HG03025 (cell line): ENCODE data around the gene COPZ1.

Experiments used
- ATAC-seq: cut with Tn5 transposase; IDR thresholded peaks from one replicate; pipeline ENCODE4 v1.9.1; 2021; ENCODE audit warnings: mild to moderate bottlenecking, moderate library complexity; ENCODE audit not compliant: unreplicated experiment, low FRiP score

Gene COPZ1

GRCh38 chr12:54374562-54375258 lies 49.8 kb downstream of the COPZ1 start:
- no peak for ATAC-seq

GRCh38 chr12:54375259-54375579 lies 50.3 kb downstream of the COPZ1 start:
- no peak for ATAC-seq

DNA sequence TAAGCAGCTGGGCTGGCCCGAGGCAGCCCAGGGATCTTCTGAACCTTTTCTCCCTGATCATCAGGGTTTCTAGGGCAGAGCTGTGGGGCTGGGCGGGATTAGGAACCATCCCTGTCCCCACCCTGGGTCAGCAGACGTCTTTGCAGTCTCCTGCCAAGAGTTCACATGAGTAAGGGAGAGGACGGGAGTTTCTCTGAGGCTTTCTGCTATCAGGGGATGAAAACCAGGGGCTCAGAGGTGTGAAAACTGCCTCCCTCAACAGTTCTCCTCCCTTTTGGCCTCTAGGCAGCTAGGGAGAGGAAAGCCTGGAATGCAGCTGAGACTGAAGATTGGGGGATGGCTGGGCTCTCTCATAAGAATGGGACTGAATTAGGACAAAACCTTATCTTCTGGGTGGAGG lies 51.7 kb downstream of the COPZ1 start:
- no peak for ATAC-seq

GRCh38 chr12:54377007-54377406 lies 52.1 kb downstream of the COPZ1 start:
- ATAC-seq, result no peak

- no peak for ATAC-seq
These were observed 53.0 kb downstream of the COPZ1 start for GRCh38 chr12:54377797-54378515.

- ATAC-seq, result no peak
These were observed 54.0 kb downstream of the COPZ1 start for GRCh38 chr12:54378796-54379397.

DNA sequence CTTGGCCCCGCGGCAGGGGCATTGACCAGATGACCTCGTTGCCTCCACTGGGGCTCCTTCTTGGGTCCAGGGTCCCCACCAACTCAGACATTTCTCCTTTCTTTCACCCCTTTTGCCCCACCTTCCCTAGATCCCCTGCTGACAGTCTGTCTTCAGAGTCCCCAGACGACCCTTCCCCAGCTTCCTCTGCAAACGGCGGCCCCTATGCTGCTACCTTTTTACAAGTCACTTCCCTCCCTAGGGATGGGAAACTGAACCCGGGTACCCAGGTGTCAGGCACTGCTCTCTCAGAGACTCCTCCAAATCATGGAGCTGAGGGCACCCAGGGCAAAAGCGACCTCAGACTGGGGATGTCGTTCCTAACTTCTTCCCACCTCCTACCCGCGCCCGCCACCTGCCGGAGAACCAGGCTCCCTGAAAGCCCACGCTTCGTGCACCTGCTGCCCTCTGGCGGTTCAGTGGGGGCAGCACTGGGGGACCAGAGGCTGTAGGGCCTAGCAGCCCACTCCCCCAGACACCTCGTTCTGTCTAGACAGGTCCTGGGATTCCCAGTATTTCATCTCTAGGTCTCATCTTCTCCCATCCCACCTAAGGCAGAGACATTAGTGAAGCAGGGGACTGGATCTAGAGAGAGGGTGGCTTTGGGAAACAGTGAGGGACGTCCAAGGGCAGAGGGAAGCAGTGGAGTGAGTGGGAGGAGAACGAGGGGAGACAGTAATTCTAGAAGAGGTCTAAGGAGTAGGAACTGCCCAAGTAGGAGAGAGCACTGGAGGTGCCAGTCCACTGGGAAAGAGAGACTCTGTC lies 54.7 kb downstream of the COPZ1 start:
- no peak for ATAC-seq

- ATAC-seq, result no peak
These were observed 56.2 kb downstream of the COPZ1 start for GRCh38 chr12:54381136-54381535.

DNA sequence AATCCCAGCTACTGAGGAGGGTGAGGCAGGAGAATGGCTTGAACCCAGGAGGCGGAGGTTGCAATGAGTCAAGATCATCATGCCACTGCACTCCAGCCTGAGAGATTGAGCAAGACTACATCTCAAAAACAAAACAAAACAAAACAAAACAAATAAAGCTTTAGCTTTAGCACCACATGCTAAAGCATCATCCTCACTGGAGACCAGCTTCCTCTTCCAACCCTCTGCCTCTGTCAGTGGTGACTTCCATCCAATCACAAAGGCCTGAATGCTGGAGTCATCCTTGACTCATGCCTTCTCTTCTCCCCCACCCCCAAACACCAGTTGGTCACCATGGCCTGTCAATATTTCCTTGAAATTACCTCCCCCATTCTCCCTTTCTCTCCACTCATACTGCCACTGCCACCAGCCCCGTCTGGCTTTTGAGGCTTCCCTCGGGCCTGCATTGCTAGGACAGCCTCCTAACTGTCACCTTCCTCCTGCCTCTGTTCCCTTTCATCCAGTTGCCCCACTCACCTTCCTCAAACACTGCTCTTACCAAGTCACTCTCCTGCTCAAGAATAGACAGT lies 58.2 kb downstream of the COPZ1 start:
- ATAC-seq, result no peak

DNA sequence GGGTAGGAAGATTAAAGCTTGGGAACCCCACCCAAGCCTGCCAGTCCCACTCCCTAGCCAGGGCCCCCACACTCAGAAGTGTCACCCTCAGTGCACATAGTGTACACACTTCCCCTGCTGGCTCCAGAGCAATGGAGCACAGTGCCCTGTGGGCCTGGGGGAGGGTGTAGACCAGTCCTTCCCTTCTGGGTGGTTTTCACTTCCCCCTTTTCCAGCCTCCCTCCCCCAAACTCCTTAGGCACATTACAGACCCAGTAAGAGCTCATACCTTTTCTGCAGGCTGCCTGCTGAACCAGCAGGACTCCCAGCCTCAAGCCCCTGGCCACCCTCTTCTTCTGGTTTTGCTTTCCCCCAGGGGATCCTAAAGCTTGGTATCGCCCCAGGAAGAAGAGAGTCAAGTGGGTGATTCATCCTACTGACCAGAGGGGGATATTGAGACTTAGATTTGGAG lies 59.7 kb downstream of the COPZ1 start, which contains the start of gene ZNF385A:
Gene ZNF385A (minus strand): TSS at position 143 of the 451 bp plus-strand sequence. CDS start 219 bp downstream, outside the sequence.
- no peak for ATAC-seq

- ATAC-seq, result no peak
These were observed 60.5 kb downstream of the COPZ1 start for GRCh38 chr12:54385251-54385914.

DNA sequence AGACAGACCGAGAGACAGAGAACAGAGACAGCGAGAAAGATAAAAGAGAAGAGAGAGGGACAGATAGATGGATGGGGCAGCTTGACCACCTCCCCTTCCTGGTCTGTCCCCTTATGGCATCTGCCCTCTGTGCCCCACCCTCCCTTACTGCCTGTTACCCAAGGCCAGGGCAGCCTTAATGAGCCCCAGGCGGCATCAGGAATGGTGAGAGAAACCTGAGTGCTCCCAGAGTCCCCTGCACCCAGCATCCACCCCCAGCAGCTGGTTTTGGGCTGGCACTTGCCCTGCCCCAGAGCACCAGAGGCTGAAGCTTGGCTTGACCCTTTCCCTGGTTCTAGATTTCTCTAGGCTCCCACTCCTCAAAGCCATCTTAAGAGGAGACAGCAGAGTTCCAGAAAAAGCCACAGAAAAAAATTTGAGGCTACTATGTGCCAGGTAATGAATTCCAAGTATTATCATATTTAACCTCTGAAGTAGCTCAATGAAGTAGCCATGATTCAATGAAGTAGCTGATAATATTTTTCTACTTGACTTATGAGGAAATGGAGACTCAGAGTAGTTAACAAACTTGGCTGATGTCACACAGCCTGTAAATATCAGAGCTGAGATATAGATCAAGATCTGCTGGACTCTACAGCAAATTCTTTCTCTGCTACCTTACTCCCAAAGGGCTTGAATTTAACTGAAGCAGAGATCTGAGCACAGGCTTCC lies 61.6 kb downstream of the COPZ1 start:
- ATAC-seq, result no peak

DNA sequence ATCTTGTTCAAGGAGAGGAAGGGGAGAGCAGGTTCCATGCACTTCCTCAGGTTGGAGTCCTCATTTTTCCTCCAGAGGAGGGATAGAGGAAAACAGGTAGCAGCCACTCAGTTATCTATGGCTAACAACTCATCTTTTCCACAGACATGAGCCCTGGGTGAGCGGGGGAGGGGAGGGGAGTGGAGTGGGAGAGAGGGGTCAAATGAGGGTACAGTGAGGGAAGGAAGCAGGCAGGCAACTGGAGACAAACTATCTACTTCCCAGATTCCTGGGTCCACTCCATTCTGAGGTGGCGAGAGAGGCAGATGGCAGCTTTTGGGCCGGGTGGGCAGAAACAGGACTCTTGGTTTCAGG lies 62.2 kb downstream of the COPZ1 start:
- ATAC-seq, result no peak

GRCh38 chr12:54388237-54389133 lies 63.6 kb downstream of the COPZ1 start:
- no peak for ATAC-seq

DNA sequence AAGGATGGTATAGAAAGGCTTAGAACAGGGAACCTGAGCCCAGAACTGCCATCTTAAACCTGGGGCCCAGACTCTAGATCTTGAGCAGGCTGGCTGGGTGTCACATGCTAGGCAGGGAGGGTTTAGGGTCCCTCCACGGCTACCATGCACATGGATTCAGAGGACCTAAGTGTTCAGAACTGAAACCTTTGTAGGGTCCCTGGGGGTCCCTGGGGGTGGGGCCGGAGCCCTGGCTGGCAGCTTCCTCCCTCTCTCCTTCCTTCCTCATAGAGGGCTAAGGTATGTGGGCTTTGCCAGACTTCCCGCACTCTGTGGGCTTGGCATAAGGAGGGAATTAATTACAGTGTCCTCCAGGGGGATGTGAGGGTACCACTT lies 64.2 kb downstream of the COPZ1 start:
- ATAC-seq, result no peak

DNA sequence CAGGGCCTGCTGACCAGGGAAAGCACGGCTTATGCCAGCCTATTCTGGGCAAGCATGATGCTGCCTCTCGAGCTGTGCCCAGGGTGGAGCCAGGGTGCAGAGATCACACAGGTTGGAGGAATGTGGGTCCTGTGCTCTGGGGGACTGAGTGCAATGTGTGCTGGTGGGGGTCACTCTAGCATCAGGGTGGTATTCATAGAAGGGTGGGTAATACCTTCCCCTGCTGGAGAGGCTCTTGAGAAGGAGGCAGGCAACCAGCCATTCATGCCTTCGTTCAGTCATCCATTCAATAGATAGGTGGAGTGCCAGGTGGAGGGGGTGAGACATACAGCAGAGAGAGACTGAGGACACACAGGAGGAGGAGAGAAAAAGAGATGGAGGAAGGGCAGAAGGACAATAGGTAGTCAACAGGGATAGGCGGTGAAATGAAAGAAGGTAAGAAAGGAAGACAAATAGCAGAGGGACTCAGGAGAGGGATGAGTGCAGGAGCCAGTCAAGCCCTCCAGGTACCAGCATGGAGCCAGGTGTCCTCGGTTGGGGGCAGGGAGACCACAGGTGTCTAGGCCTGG lies 64.8 kb downstream of the COPZ1 start:
- no peak for ATAC-seq

DNA sequence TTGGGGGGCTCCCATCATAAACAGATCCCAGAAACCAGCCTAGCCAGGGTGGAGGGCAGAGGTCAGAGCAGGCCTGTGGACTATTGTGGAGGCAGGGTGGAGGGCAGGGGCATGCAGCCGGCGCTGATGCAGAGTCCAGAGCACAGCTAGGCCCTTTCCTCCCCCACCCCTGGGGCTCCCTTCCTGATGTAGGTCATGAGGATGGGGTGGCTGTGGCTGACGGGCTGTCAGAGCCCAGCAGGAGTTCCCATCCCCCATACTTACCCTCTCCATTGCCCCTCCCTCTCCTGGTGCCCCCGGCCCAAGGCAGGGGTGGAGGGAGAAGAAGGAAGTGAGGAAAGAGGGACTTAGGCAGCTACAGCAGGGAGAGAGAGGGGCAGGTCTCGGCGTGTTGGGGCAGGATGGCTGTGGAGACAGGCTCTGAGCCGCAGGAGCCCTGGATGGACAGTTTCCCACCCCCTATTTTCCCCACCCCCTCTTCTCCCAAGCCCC lies 65.3 kb downstream of the COPZ1 start:
- no peak for ATAC-seq
